Neural crest cell (in vitro differentiated cells): ENCODE results near the gene FBXO33. TPM values are rescaled to one million over a fixed set of nuclear protein-coding genes. Genes with fewer than 3 reads are reported as not detected.

Experiments
- DNase-seq: peaks from one replicate; pipeline ENCODE4 v3.0.0; 2021; ENCODE audit warnings: low read depth, mixed read lengths, low spot score
- H3K27ac Mint-ChIP-seq: one replicate; pipeline ENCODE4 v1.8.0; 2021; ENCODE audit warnings: mild to moderate bottlenecking, mixed read lengths; ENCODE audit not compliant: unreplicated experiment
- H3K27me3 Mint-ChIP-seq: 2 replicates; pipeline ENCODE4 v1.8.0; 2021; ENCODE audit warnings: low read depth, mild to moderate bottlenecking, mixed read lengths
- H3K36me3 Mint-ChIP-seq: 2 replicates; pipeline ENCODE4 v1.8.0; 2021; ENCODE audit warnings: low read depth, mild to moderate bottlenecking, mixed read lengths
- H3K4me1 Mint-ChIP-seq: 2 replicates; pipeline ENCODE4 v1.8.0; 2021; ENCODE audit warnings: mixed read lengths
- H3K4me3 Mint-ChIP-seq: one replicate; pipeline ENCODE4 v1.8.0; 2021; ENCODE audit warnings: mild to moderate bottlenecking, mixed read lengths
- H3K9me3 Mint-ChIP-seq: 2 replicates; pipeline ENCODE4 v1.8.0; 2021; ENCODE audit warnings: mixed read lengths
- CTCF ChIP-seq: fragments of 200-600 bp; sonication (generic); conservative IDR thresholded peaks from 2 replicates; pipeline ENCODE4 v1.5.0; 2021; ENCODE audit warnings: antibody characterized with exemption, mild to moderate bottlenecking
- total RNA-seq: library from RNA; stranded (reverse); gene quantifications from 2 replicates; pipeline ENCODE4 v1.2.1, GENCODE V29; 2021

FBXO33 gene
- total RNA-seq, 1 donor from 2014 or later: 8.9 TPM

- no peak for TF ChIP-seq CTCF
- H3K27me3 Mint-ChIP-seq: no peaks in the 10 kb centered on the region
- H3K4me3 Mint-ChIP-seq: no peak overlapping the region
- H3K4me1 Mint-ChIP-seq: no peaks in the 10 kb centered on the region
- H3K9me3 Mint-ChIP-seq: no peaks in the 10 kb centered on the region
- no peak for DNase-seq
- peaks cover 8% of the 10 kb centered on the region for H3K36me3 Mint-ChIP-seq
- H3K27ac Mint-ChIP-seq: no peak overlapping the region
Measured at GRCh38 chr14:39396448-39396847, 35.8 kb downstream of the FBXO33 start.

- H3K27me3 Mint-ChIP-seq: no peaks in the 10 kb centered on the region
- H3K4me1 Mint-ChIP-seq: no peaks in the 10 kb centered on the region
- no peak overlapping the region for H3K4me3 Mint-ChIP-seq
- TF ChIP-seq CTCF: no peak
- H3K9me3 Mint-ChIP-seq: no peaks in the 10 kb centered on the region
- H3K27ac Mint-ChIP-seq: no peak overlapping the region
- DNase-seq: no peak
- peaks cover 6% of the 10 kb centered on the region for H3K36me3 Mint-ChIP-seq
Measured at GRCh38 chr14:39395555-39396254, 36.5 kb downstream of the FBXO33 start.

- no peaks in the 10 kb centered on the region for H3K4me1 Mint-ChIP-seq
Measured at GRCh38 chr14:39393289-39393688, 38.9 kb downstream of the FBXO33 start.

GRCh38 chr14:39384177-39384576 is 48.1 kb downstream of the FBXO33 start:
- no peak overlapping the region for H3K27ac Mint-ChIP-seq
- DNase-seq: no peak
- H3K27me3 Mint-ChIP-seq: no peaks in the 10 kb centered on the region
- no peak for TF ChIP-seq CTCF
- no peak overlapping the region for H3K4me3 Mint-ChIP-seq
- H3K36me3 Mint-ChIP-seq: peaks cover 14% of the 10 kb centered on the region
- peaks cover 16% of the 10 kb centered on the region for H3K4me1 Mint-ChIP-seq
- H3K9me3 Mint-ChIP-seq: peaks cover 5% of the 10 kb centered on the region

More at GRCh38 chr14:39393289-39393688, 38.9 kb downstream of the FBXO33 start:
- no peaks in the 10 kb centered on the region for H3K9me3 Mint-ChIP-seq
- peaks cover 2% of the 10 kb centered on the region for H3K36me3 Mint-ChIP-seq
- no peaks in the 10 kb centered on the region for H3K27me3 Mint-ChIP-seq
- H3K27ac Mint-ChIP-seq: no peak overlapping the region
- H3K4me3 Mint-ChIP-seq: no peak overlapping the region
- no peak for DNase-seq
- no peak for TF ChIP-seq CTCF

GRCh38 chr14:39383741-39384140 is 48.5 kb downstream of the FBXO33 start:
- no peak overlapping the region for H3K27ac Mint-ChIP-seq

More at GRCh38 chr14:39383741-39384140, 48.5 kb downstream of the FBXO33 start:
- Mint-ChIP-seq H3K36me3 (peaks cover 14% of the 10 kb centered on the region), H3K27me3 (no peaks in the 10 kb centered on the region), H3K4me3 (no peak overlapping the region), H3K9me3 (peaks cover 5% of the 10 kb centered on the region), H3K4me1 (peaks cover 16% of the 10 kb centered on the region)
- DNase-seq: no peak
- no peak for TF ChIP-seq CTCF
